ENCODE data around the gene AXDND1.
"Not testable (repeated sequence)": the region's sequence is repeated elsewhere in the genome, so short reads cannot be mapped to it uniquely, and the experiment has no call there.

Gene AXDND1

GRCh38 chr1:179351281-179351680 is 14.5 kb upstream of the AXDND1 start:
- H3K27ac ChIP-seq (ENCODE audit: low read length, poor library complexity, severe bottlenecking): no peak overlapping the region
- peak; percentile 50 for DNase-seq
- no peak overlapping the region for H2AFZ ChIP-seq (ENCODE audit: low read depth, low read length)
- no peak overlapping the region for H3K4ac ChIP-seq (ENCODE audit: low read depth in 1 of 2, low read length in 2 of 2)
- no peaks in the 10 kb centered on the region for H3K4me1 ChIP-seq (ENCODE audit: control insufficient read depth, insufficient read depth, low read depth, low read length)
- no peak overlapping the region for H2AK5ac ChIP-seq (ENCODE audit: low read length, severe bottlenecking)
- peaks cover 6 to 82% of the 10 kb centered on the region in 2 experiments for H3K36me3 ChIP-seq (ENCODE audit: control insufficient read depth in 1 of 2, insufficient read depth in 2 of 2, low read depth in 1 of 2, low read length in 2 of 2)
- H3K4me2 ChIP-seq (ENCODE audit: low read length, poor library complexity, severe bottlenecking): no peak overlapping the region
- H3K14ac ChIP-seq (ENCODE audit: low read length in 2 of 2): no peak overlapping the region
- no peak overlapping the region for H3K4me3 ChIP-seq (ENCODE audit: insufficient read depth in 1 of 2, low read depth in 1 of 2, low read length in 2 of 2)
- no peak overlapping the region for H2BK12ac ChIP-seq (ENCODE audit: low read length in 2 of 2)
- no peak overlapping the region for H3K18ac ChIP-seq (ENCODE audit: low read depth in 1 of 2, low read length in 2 of 2)
- no peak overlapping the region for H3K9ac ChIP-seq (ENCODE audit: low read length)
- no peak overlapping the region for H2BK15ac ChIP-seq (ENCODE audit: low read depth, poor library complexity, severe bottlenecking)
- 90% methylated on average over 3 of the region's 3 CpGs for WGBS
- H4K91ac ChIP-seq (ENCODE audit: low read length): no peak overlapping the region
- H3K23ac ChIP-seq (ENCODE audit: low read length in 2 of 2): no peak overlapping the region
- no peaks in the 10 kb centered on the region for H3K9me3 ChIP-seq (ENCODE audit: control insufficient read depth, low read length)
- H2BK5ac ChIP-seq (ENCODE audit: low read depth, low read length, poor library complexity, severe bottlenecking): no peak overlapping the region
- no peak overlapping the region for H4K8ac ChIP-seq (ENCODE audit: low read length)
- H3K27me3 ChIP-seq (ENCODE audit: control insufficient read depth in 1 of 2, insufficient read depth in 1 of 2, low read length in 2 of 2): no peaks in the 10 kb centered on the region
- peaks cover 9% of the 10 kb centered on the region for H3K79me1 ChIP-seq (replicated peaks; ENCODE audit: low read length, poor library complexity, severe bottlenecking)
- no peak overlapping the region for H2BK120ac ChIP-seq (ENCODE audit: low read depth, low read length)

DNA sequence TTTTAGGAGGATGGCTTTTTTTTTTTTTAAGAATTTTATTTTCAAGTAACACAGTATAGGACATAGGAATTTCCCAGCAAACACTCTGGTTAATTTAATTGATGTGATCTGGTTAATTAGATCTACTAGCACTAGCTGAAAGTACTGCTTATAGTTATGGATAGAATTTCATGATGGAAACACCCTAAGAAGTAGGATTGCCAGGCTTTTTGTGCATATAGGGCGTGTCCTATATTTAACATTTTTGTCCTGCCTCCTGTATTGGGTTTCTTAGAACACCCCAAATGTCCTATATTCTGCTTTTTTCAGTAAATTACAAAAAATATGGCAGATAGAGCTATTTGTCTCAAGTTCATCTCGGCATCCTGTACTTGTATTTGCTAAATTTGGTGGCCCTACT is 13.5 kb upstream of the AXDND1 start:
- Histone ChIP-seq H3K79me1 (replicated peaks; ENCODE audit: low read length, poor library complexity, severe bottlenecking) (peaks cover 10% of the 10 kb centered on the region), H3K9ac (ENCODE audit: low read length) (no peak overlapping the region)
- no CpG with 5 or more reads among the region's 2 CpGs for WGBS

GRCh38 chr1:179353546-179353945 is 12.2 kb upstream of the AXDND1 start:
- no peaks in the 10 kb centered on the region for H3K4me1 ChIP-seq (ENCODE audit: control insufficient read depth, insufficient read depth, low read depth, low read length)
- WGBS: 17% methylated on average over 5 of the region's 5 CpGs
- peak; percentile 85 for DNase-seq
- peak overlapping the region; percentile 23 for H3K27ac ChIP-seq (ENCODE audit: low read length, poor library complexity, severe bottlenecking)
- H3K4me3 ChIP-seq (ENCODE audit: insufficient read depth in 1 of 2, low read depth in 1 of 2, low read length in 2 of 2): peak overlapping the region in 1 of 2 experiments; percentile 10
- no peak overlapping the region for H2BK12ac ChIP-seq (ENCODE audit: low read length in 2 of 2)
- H3K4ac ChIP-seq (ENCODE audit: low read depth in 1 of 2, low read length in 2 of 2): no peak overlapping the region
- H3K4me2 ChIP-seq (ENCODE audit: low read length, poor library complexity, severe bottlenecking): no peak overlapping the region
- H3K9me3 ChIP-seq (ENCODE audit: control insufficient read depth, low read length): no peaks in the 10 kb centered on the region
- no peak overlapping the region for H2AFZ ChIP-seq (ENCODE audit: low read depth, low read length)
- no peak overlapping the region for H3K18ac ChIP-seq (ENCODE audit: low read depth in 1 of 2, low read length in 2 of 2)
- H3K9ac ChIP-seq (ENCODE audit: low read length): peak overlapping the region; percentile 20
- no peak overlapping the region for H2BK120ac ChIP-seq (ENCODE audit: low read depth, low read length)
- H4K8ac ChIP-seq (ENCODE audit: low read length): no peak overlapping the region
- H3K14ac ChIP-seq (ENCODE audit: low read length in 2 of 2): no peak overlapping the region
- no peak overlapping the region for H2BK15ac ChIP-seq (ENCODE audit: low read depth, poor library complexity, severe bottlenecking)
- H4K91ac ChIP-seq (ENCODE audit: low read length): no peak overlapping the region
- peaks cover 3 to 75% of the 10 kb centered on the region in 2 experiments for H3K36me3 ChIP-seq (ENCODE audit: control insufficient read depth in 1 of 2, insufficient read depth in 2 of 2, low read depth in 1 of 2, low read length in 2 of 2)
- no peaks in the 10 kb centered on the region for H3K27me3 ChIP-seq (ENCODE audit: control insufficient read depth in 1 of 2, insufficient read depth in 1 of 2, low read length in 2 of 2)
- H2AK5ac ChIP-seq (ENCODE audit: low read length, severe bottlenecking): no peak overlapping the region
- peaks cover 10% of the 10 kb centered on the region for H3K79me1 ChIP-seq (replicated peaks; ENCODE audit: low read length, poor library complexity, severe bottlenecking)
- H3K23ac ChIP-seq (ENCODE audit: low read length in 2 of 2): no peak overlapping the region
- H2BK5ac ChIP-seq (ENCODE audit: low read depth, low read length, poor library complexity, severe bottlenecking): no peak overlapping the region

More for the DNA sequence above, 13.5 kb upstream of the AXDND1 start:
- Histone ChIP-seq H3K27ac (ENCODE audit: low read length, poor library complexity, severe bottlenecking) (no peak overlapping the region), H4K8ac (ENCODE audit: low read length) (no peak overlapping the region), H3K36me3 (ENCODE audit: control insufficient read depth in 1 of 2, insufficient read depth in 2 of 2, low read depth in 1 of 2, low read length in 2 of 2) (peaks cover 3 to 83% of the 10 kb centered on the region in 2 experiments), H3K4me3 (ENCODE audit: insufficient read depth in 1 of 2, low read depth in 1 of 2, low read length in 2 of 2) (no peak overlapping the region), H2BK15ac (ENCODE audit: low read depth, poor library complexity, severe bottlenecking) (no peak overlapping the region), H3K14ac (ENCODE audit: low read length in 2 of 2) (no peak overlapping the region), H3K9me3 (ENCODE audit: control insufficient read depth, low read length) (no peaks in the 10 kb centered on the region), H2AK5ac (ENCODE audit: low read length, severe bottlenecking) (no peak overlapping the region), H2AFZ (ENCODE audit: low read depth, low read length) (no peak overlapping the region), H3K4me2 (ENCODE audit: low read length, poor library complexity, severe bottlenecking) (no peak overlapping the region), H3K18ac (ENCODE audit: low read depth in 1 of 2, low read length in 2 of 2) (no peak overlapping the region), H3K4ac (ENCODE audit: low read depth in 1 of 2, low read length in 2 of 2) (no peak overlapping the region), H2BK5ac (ENCODE audit: low read depth, low read length, poor library complexity, severe bottlenecking) (no peak overlapping the region), H3K23ac (ENCODE audit: low read length in 2 of 2) (no peak overlapping the region), H3K27me3 (ENCODE audit: control insufficient read depth in 1 of 2, insufficient read depth in 1 of 2, low read length in 2 of 2) (no peaks in the 10 kb centered on the region), H4K91ac (ENCODE audit: low read length) (no peak overlapping the region), H2BK12ac (ENCODE audit: low read length in 2 of 2) (no peak overlapping the region), H3K4me1 (ENCODE audit: control insufficient read depth, insufficient read depth, low read depth, low read length) (no peaks in the 10 kb centered on the region), H2BK120ac (ENCODE audit: low read depth, low read length) (no peak overlapping the region)
- DNase-seq: no peak

DNA sequence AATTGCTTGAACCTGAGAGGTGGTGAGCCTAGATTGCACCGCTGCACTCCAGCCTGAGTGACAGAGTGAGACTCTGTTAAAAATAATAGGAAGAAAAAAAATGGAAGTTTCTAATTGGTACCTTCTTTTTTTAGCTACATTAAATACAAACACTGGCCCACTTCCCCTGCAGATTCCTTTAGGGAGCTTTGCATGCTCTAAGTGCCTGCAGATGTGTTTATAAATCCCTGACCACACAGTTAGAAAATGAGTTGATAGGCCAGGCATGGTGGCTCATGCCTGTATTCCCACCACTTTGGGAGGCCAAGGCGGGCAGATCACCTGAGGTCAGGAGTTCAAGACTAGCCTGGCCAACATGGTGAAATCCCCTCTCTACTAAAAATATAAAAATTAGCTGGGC is 4.1 kb upstream of the AXDND1 start:
- not testable (repeated sequence) for H4K91ac ChIP-seq (ENCODE audit: low read length); H3K4me1 ChIP-seq (ENCODE audit: control insufficient read depth, insufficient read depth, low read depth, low read length); H3K27ac ChIP-seq (ENCODE audit: low read length, poor library complexity, severe bottlenecking); H2BK120ac ChIP-seq (ENCODE audit: low read depth, low read length); H2BK12ac ChIP-seq (ENCODE audit: low read length in 2 of 2); H2AFZ ChIP-seq (ENCODE audit: low read depth, low read length); H3K9ac ChIP-seq (ENCODE audit: low read length); H3K4me3 ChIP-seq (ENCODE audit: insufficient read depth in 1 of 2, low read depth in 1 of 2, low read length in 2 of 2); H3K4me2 ChIP-seq (ENCODE audit: low read length, poor library complexity, severe bottlenecking); H3K9me3 ChIP-seq (ENCODE audit: control insufficient read depth, low read length); H4K8ac ChIP-seq (ENCODE audit: low read length); H3K27me3 ChIP-seq (ENCODE audit: control insufficient read depth in 1 of 2, insufficient read depth in 1 of 2, low read length in 2 of 2); H3K79me1 ChIP-seq (replicated peaks; ENCODE audit: low read length, poor library complexity, severe bottlenecking); H2BK5ac ChIP-seq (ENCODE audit: low read depth, low read length, poor library complexity, severe bottlenecking); H2AK5ac ChIP-seq (ENCODE audit: low read length, severe bottlenecking); H3K18ac ChIP-seq (ENCODE audit: low read depth in 1 of 2, low read length in 2 of 2); H2BK15ac ChIP-seq (ENCODE audit: low read depth, poor library complexity, severe bottlenecking); H3K4ac ChIP-seq (ENCODE audit: low read depth in 1 of 2, low read length in 2 of 2); H3K23ac ChIP-seq (ENCODE audit: low read length in 2 of 2); H3K14ac ChIP-seq (ENCODE audit: low read length in 2 of 2)
- DNase-seq: peak; percentile 46
- H3K36me3 ChIP-seq (ENCODE audit: control insufficient read depth in 1 of 2, insufficient read depth in 2 of 2, low read depth in 1 of 2, low read length in 2 of 2): peaks cover 0 to 10% of the 10 kb centered on the region in 2 experiments
- WGBS: 50% methylated on average over 1 of the region's 2 CpGs

All from mesenchymal stem cell (in vitro differentiated cells and primary cell).